ENCODE data around the gene FLOT2.

- no peak for TF ChIP-seq EZH2 (IDR thresholded peaks at IDR 0.05)
- TF ChIP-seq POLR2AphosphoS5 (IDR thresholded peaks at IDR 0.05; ENCODE audit: borderline replicate concordance, low read depth, low read length), result 0 out of 2 replicates have a peak, but pooled peaks have one; percentile 8
- no peak for TF ChIP-seq FOXP2 (optimal IDR thresholded peaks at IDR 0.05; ENCODE audit: control extremely low read depth, extremely low read length, insufficient read depth)
These were observed 4.6 kb upstream of the FLOT2 start for GRCh38 chr17:28901866-28902818.
